Measurements from ENCODE around the gene PRORP. TPM values are rescaled to one million over a fixed set of nuclear protein-coding genes. Genes with fewer than 3 reads are reported as not detected.
"Not testable (repeated sequence)": the region's sequence is repeated elsewhere in the genome, so short reads cannot be mapped to it uniquely, and the experiment has no call there.

Gene PRORP
- total RNA-seq, 1 donor from 2014 or later, result 22.4 TPM

- Histone ChIP-seq H3K4me1 (no peaks in the 10 kb centered on the region), H3K27me3 (ENCODE audit: low read depth) (no peaks in the 10 kb centered on the region), H3K4me3 (no peak overlapping the region), H3K9me3 (no peaks in the 10 kb centered on the region), H3K27ac (no peak overlapping the region), H3K36me3 (peaks cover 100% of the 10 kb centered on the region)
- no peak for TF ChIP-seq CTCF (IDR thresholded peaks at IDR 0.05)
- no peak for DNase-seq
- intact Hi-C loops (cut with DNase I), result no loop called here
- no peak for ATAC-seq
Measured at GRCh38 chr14:35085441-35085840, 36.9 kb upstream of the PRORP start.

GRCh38 chr14:35088514-35088913 lies 33.8 kb upstream of the PRORP start:
- DNase-seq, result no peak
- peaks cover 100% of the 10 kb centered on the region for H3K36me3 ChIP-seq

GRCh38 chr14:35094645-35095044 lies 27.7 kb upstream of the PRORP start:
- DNase-seq; ATAC-seq; intact Hi-C loops (cut with DNase I); H3K4me3 ChIP-seq; H3K4me1 ChIP-seq; H3K27ac ChIP-seq; H3K9me3 ChIP-seq; H3K27me3 ChIP-seq (ENCODE audit: low read depth): not testable (repeated sequence)
- peaks cover 100% of the 10 kb centered on the region for H3K36me3 ChIP-seq

More at GRCh38 chr14:35088514-35088913, 33.8 kb upstream of the PRORP start:
- H3K27ac ChIP-seq, result no peak overlapping the region
- H3K4me1 ChIP-seq, result no peaks in the 10 kb centered on the region
- no peaks in the 10 kb centered on the region for H3K9me3 ChIP-seq
- intact Hi-C loops (cut with DNase I), result no loop called here
- no peaks in the 10 kb centered on the region for H3K27me3 ChIP-seq (ENCODE audit: low read depth)
- ATAC-seq, result no peak
- no peak overlapping the region for H3K4me3 ChIP-seq
- no peak for TF ChIP-seq CTCF (IDR thresholded peaks at IDR 0.05)

GRCh38 chr14:35107866-35108265 lies 14.5 kb upstream of the PRORP start:
- no peak for TF ChIP-seq CTCF (IDR thresholded peaks at IDR 0.05)
- H3K9me3 ChIP-seq, result no peaks in the 10 kb centered on the region
- no peak overlapping the region for H3K27ac ChIP-seq
- no peaks in the 10 kb centered on the region for H3K27me3 ChIP-seq (ENCODE audit: low read depth)
- H3K4me3 ChIP-seq, result no peak overlapping the region
- H3K4me1 ChIP-seq, result no peaks in the 10 kb centered on the region
- intact Hi-C loops (cut with DNase I), result no loop called here
- no peak for ATAC-seq
- peaks cover 98% of the 10 kb centered on the region for H3K36me3 ChIP-seq
- DNase-seq, result no peak

- no peak overlapping the region for H3K4me3 ChIP-seq
- no peaks in the 10 kb centered on the region for H3K4me1 ChIP-seq
- H3K9me3 ChIP-seq, result no peaks in the 10 kb centered on the region
- no peak for DNase-seq
- H3K27me3 ChIP-seq (ENCODE audit: low read depth), result no peaks in the 10 kb centered on the region
- no peak for TF ChIP-seq CTCF (IDR thresholded peaks at IDR 0.05)
- peaks cover 93% of the 10 kb centered on the region for H3K36me3 ChIP-seq
- intact Hi-C loops (cut with DNase I), result no loop called here
- no peak for ATAC-seq
- no peak overlapping the region for H3K27ac ChIP-seq
Measured at GRCh38 chr14:35112641-35113040, 9.7 kb upstream of the PRORP start.

- no peak for TF ChIP-seq CTCF (IDR thresholded peaks at IDR 0.05)
- Histone ChIP-seq H3K4me1 (no peaks in the 10 kb centered on the region), H3K4me3 (no peak overlapping the region), H3K27ac (no peak overlapping the region), H3K27me3 (ENCODE audit: low read depth) (no peaks in the 10 kb centered on the region), H3K9me3 (no peaks in the 10 kb centered on the region), H3K36me3 (peaks cover 85% of the 10 kb centered on the region)
- intact Hi-C loops (cut with DNase I), result no loop called here
- ATAC-seq (no peak), DNase-seq (no peak)
Measured at GRCh38 chr14:35113308-35113950, 8.9 kb upstream of the PRORP start.
